H1 (cell line): ENCODE data around the gene PPAN.

Experiments used
- ATF2 ChIP-seq: IDR thresholded peaks from 2 replicates; pipeline ENCODE4 v1.6.1; 2012; ENCODE audit warnings: low read length, inconsistent platforms
- CREB1 ChIP-seq: IDR thresholded peaks from 2 replicates; pipeline ENCODE4 v1.6.1; 2012; ENCODE audit warnings: inconsistent platforms
- CTCF ChIP-seq, 3 experiments: IDR thresholded peaks; 1 replicate in 2 of 3; 2 replicates in 1 of 3; pipeline versions ENCODE4 v1.5.1 to v1.6.1; 2011; ENCODE audit warnings: low read length in 3 of 3, mild to moderate bottlenecking in 3 of 3, inconsistent platforms in 2 of 3, low read depth in 1 of 3, moderate library complexity in 1 of 3; ENCODE audit not compliant: insufficient read depth in 1 of 3; ENCODE audit errors: control extremely low read depth in 1 of 3
- HDAC2 ChIP-seq, 2 experiments: fragments of 300-600 bp in 1 of 2; sonication (generic) in 1 of 2; IDR thresholded peaks; 2 replicates each; pipeline ENCODE4 v1.6.1; 2011 to 2012; ENCODE audit warnings: low read depth in 2 of 2, low read length in 2 of 2, mild to moderate bottlenecking in 2 of 2, moderate library complexity in 2 of 2, borderline replicate concordance in 1 of 2, inconsistent platforms in 1 of 2
- POLR2A ChIP-seq, 2 experiments: IDR thresholded peaks; 1 replicate in 1 of 2; 2 replicates in 1 of 2; pipeline ENCODE4 v1.6.1; 2011; ENCODE audit warnings: low read depth in 2 of 2, low read length in 2 of 2, mild to moderate bottlenecking in 2 of 2; ENCODE audit errors: control extremely low read depth in 1 of 2
- RAD21 ChIP-seq, 2 experiments: IDR thresholded peaks in 1 of 2; conservative IDR thresholded peaks in 1 of 2; 2 replicates each; pipeline ENCODE4 v1.6.1; 2011; ENCODE audit warnings: low read depth in 2 of 2, low read length in 2 of 2, improper control_type of control experiment in 1 of 2, inconsistent platforms in 1 of 2, mild to moderate bottlenecking in 1 of 2, moderate library complexity in 1 of 2
- SP1 ChIP-seq: IDR thresholded peaks from 2 replicates; pipeline ENCODE4 v1.6.1; 2011; ENCODE audit warnings: low read depth, low read length
- SP2 ChIP-seq: IDR thresholded peaks from 2 replicates; pipeline ENCODE4 v1.6.1; 2012; ENCODE audit warnings: mild to moderate bottlenecking, low read length, inconsistent platforms

- TF ChIP-seq SP1: no peak
- TF ChIP-seq CREB1: no peak
- TF ChIP-seq HDAC2 (IDR thresholded peaks at IDR 0.05; ENCODE audit: borderline replicate concordance in 1 of 2, low read depth in 2 of 2, low read length in 2 of 2): no peak
- TF ChIP-seq CTCF (IDR thresholded peaks at IDR 0.05; ENCODE audit: control extremely low read depth in 1 of 3, insufficient read depth in 1 of 3, low read depth in 1 of 3, low read length in 3 of 3): no peak
- no peak for TF ChIP-seq SP2
- TF ChIP-seq RAD21 (IDR thresholded peaks at IDR 0.05 in 1 of 2, conservative IDR thresholded peaks at IDR 0.05 in 1 of 2; ENCODE audit: low read depth in 2 of 2, low read length in 2 of 2): no peak
- no peak for TF ChIP-seq ATF2
- TF ChIP-seq POLR2A (IDR thresholded peaks at IDR 0.05; ENCODE audit: control extremely low read depth in 1 of 2, low read depth in 2 of 2, low read length in 2 of 2): no peak
Observed at GRCh38 chr19:10095622-10095947, 10.6 kb upstream of the PPAN start.
